H9 (cell line): ENCODE results near the gene DUOX2. TPM values are rescaled to one million over a fixed set of nuclear protein-coding genes. Genes with fewer than 3 reads are reported as not detected.

Source experiments
- DNase-seq: peaks from one replicate; pipeline ENCODE4 v3.0.0-alpha.2; 2017
- H2AFZ ChIP-seq: one replicate; pipeline ENCODE4 v1.6.1; 2013; ENCODE audit warnings: mild to moderate bottlenecking, low read length, control low read depth, moderate library complexity
- H2AK5ac ChIP-seq: 2 replicates; pipeline ENCODE4 v1.6.1; 2013; ENCODE audit warnings: low read length, control low read depth, mixed read lengths; ENCODE audit not compliant: insufficient read length
- H2BK120ac ChIP-seq: one replicate; pipeline ENCODE4 v1.6.1; 2013; ENCODE audit warnings: low read depth, mild to moderate bottlenecking, low read length, control low read depth, inconsistent platforms; ENCODE audit not compliant: poor library complexity, severe bottlenecking
- H2BK12ac ChIP-seq: 2 replicates; pipeline ENCODE4 v1.6.1; 2013; ENCODE audit warnings: low read length, control low read depth, mixed read lengths, low read depth; ENCODE audit not compliant: insufficient read length
- H2BK15ac ChIP-seq: 2 replicates; pipeline ENCODE4 v1.6.1; 2013; ENCODE audit warnings: low read depth, low read length, control low read depth
- H2BK20ac ChIP-seq: one replicate; pipeline ENCODE4 v1.6.1; 2013; ENCODE audit warnings: low read depth, mild to moderate bottlenecking, low read length, control low read depth, inconsistent platforms; ENCODE audit not compliant: poor library complexity, severe bottlenecking
- H2BK5ac ChIP-seq: 2 replicates; pipeline ENCODE4 v1.6.1; 2013; ENCODE audit warnings: low read length, control low read depth, mixed read lengths; ENCODE audit not compliant: insufficient read length
- H3K14ac ChIP-seq: 2 replicates; pipeline ENCODE4 v1.6.1; 2013; ENCODE audit warnings: low read length, control low read depth; ENCODE audit not compliant: insufficient read depth
- H3K18ac ChIP-seq: 2 replicates; pipeline ENCODE4 v1.6.1; 2013; ENCODE audit warnings: low read depth, mild to moderate bottlenecking, mixed read lengths, low read length, control low read depth; ENCODE audit not compliant: insufficient read length
- H3K23ac ChIP-seq: 2 replicates; pipeline ENCODE4 v1.6.1; 2013; ENCODE audit warnings: low read length, control low read depth, mixed read lengths, low read depth; ENCODE audit not compliant: insufficient read length
- H3K23me2 ChIP-seq: 2 replicates; pipeline ENCODE4 v1.6.1; 2013; ENCODE audit warnings: low read depth, mild to moderate bottlenecking, mixed read lengths, low read length, control low read depth; ENCODE audit not compliant: insufficient read length, poor library complexity, severe bottlenecking
- H3K27ac ChIP-seq: 2 replicates; pipeline ENCODE4 v1.5.1; 2013; ENCODE audit warnings: low read length, control low read depth, mixed read lengths, low read depth; ENCODE audit not compliant: insufficient read length
- H3K27me3 ChIP-seq: 2 replicates; pipeline ENCODE4 v1.6.1; 2013; ENCODE audit warnings: low read length, control low read depth, inconsistent platforms; ENCODE audit not compliant: insufficient read depth
- H3K4ac ChIP-seq: 2 replicates; pipeline ENCODE4 v1.6.1; 2013; ENCODE audit warnings: low read depth, mild to moderate bottlenecking, control low read depth, inconsistent platforms, low read length, moderate library complexity
- H3K4me1 ChIP-seq: 2 replicates; pipeline ENCODE4 v1.6.1; 2013; ENCODE audit warnings: low read length, control low read depth, inconsistent platforms; ENCODE audit not compliant: insufficient read depth
- H3K4me2 ChIP-seq: 2 replicates; pipeline ENCODE4 v1.6.1; 2013; ENCODE audit warnings: low read length, control low read depth, mixed read lengths; ENCODE audit not compliant: insufficient read length, insufficient read depth
- H3K56ac ChIP-seq: 2 replicates; pipeline ENCODE4 v1.6.1; 2013; ENCODE audit warnings: low read depth, mild to moderate bottlenecking, mixed read lengths, low read length, control low read depth; ENCODE audit not compliant: insufficient read length
- H3K79me1 ChIP-seq: 2 replicates; pipeline ENCODE4 v1.6.1; 2013; ENCODE audit warnings: low read depth, mild to moderate bottlenecking, moderate library complexity, low read length, control low read depth, inconsistent platforms; ENCODE audit not compliant: insufficient read depth, poor library complexity, severe bottlenecking
- H3K79me2 ChIP-seq: 2 replicates; pipeline ENCODE4 v1.6.1; 2013; ENCODE audit warnings: low read length, control low read depth, inconsistent platforms; ENCODE audit not compliant: insufficient read depth
- H3K9ac ChIP-seq: 2 replicates; pipeline ENCODE4 v1.6.1; 2013; ENCODE audit warnings: low read length, control low read depth, mixed read lengths; ENCODE audit not compliant: insufficient read length; ENCODE audit errors: extremely low read depth
- H3K9me3 ChIP-seq: one replicate; pipeline ENCODE4 v1.6.1; 2013; ENCODE audit warnings: low read depth, low read length, inconsistent platforms; ENCODE audit not compliant: control insufficient read depth
- H3T11ph ChIP-seq: one replicate; pipeline ENCODE4 v1.6.1; 2013; ENCODE audit warnings: mild to moderate bottlenecking, low read length, control low read depth, inconsistent platforms
- H4K20me1 ChIP-seq: one replicate; pipeline ENCODE4 v1.6.1; 2013; ENCODE audit not compliant: control insufficient read depth, insufficient read length, insufficient read depth
- H4K5ac ChIP-seq: 2 replicates; pipeline ENCODE4 v1.6.1; 2013; ENCODE audit warnings: low read depth, mild to moderate bottlenecking, mixed read lengths, low read length, control low read depth; ENCODE audit not compliant: insufficient read length
- H4K8ac ChIP-seq: replicated peaks from 2 replicates; pipeline ENCODE4 v1.6.1; 2013; ENCODE audit warnings: low read length, control low read depth, mixed read lengths, low read depth; ENCODE audit not compliant: insufficient read length
- H4K91ac ChIP-seq: 2 replicates; pipeline ENCODE4 v1.6.1; 2013; ENCODE audit warnings: low read depth, mild to moderate bottlenecking, moderate library complexity, mixed read lengths, low read length, control low read depth; ENCODE audit not compliant: insufficient read length
- H3K27ac Mint-ChIP-seq, 3 experiments: 2 replicates in 2 of 3; 3 replicates in 1 of 3; pipeline ENCODE4 v1.8.0; 2020 to 2021; ENCODE audit warnings: mixed read lengths in 3 of 3, mild to moderate bottlenecking in 1 of 3, moderate library complexity in 1 of 3
- H3K27me3 Mint-ChIP-seq: 2 replicates; pipeline ENCODE4 v1.8.0; 2021; ENCODE audit warnings: low read depth, mild to moderate bottlenecking, moderate library complexity, mixed read lengths
- H3K36me3 Mint-ChIP-seq, 3 experiments: 2 replicates in 2 of 3; 3 replicates in 1 of 3; pipeline ENCODE4 v1.8.0; 2020 to 2021; ENCODE audit warnings: low read depth in 3 of 3, mixed read lengths in 3 of 3; ENCODE audit not compliant: insufficient read depth in 1 of 3
- H3K4me1 Mint-ChIP-seq, 2 experiments: 2 replicates each; pipeline ENCODE4 v1.8.0; 2020; ENCODE audit warnings: mixed read lengths in 2 of 2
- H3K4me3 Mint-ChIP-seq, 2 experiments: 2 replicates in 1 of 2; 3 replicates in 1 of 2; pipeline ENCODE4 v1.8.0; 2020 to 2021; ENCODE audit warnings: mild to moderate bottlenecking in 2 of 2, mixed read lengths in 2 of 2, moderate library complexity in 1 of 2
- H3K9me3 Mint-ChIP-seq, 2 experiments: 2 replicates in 1 of 2; 3 replicates in 1 of 2; pipeline ENCODE4 v1.8.0; 2020; ENCODE audit warnings: mild to moderate bottlenecking in 2 of 2, mixed read lengths in 2 of 2, moderate library complexity in 1 of 2
- WGBS: extraction: QIAGEN DNeasy Blood & Tissue Kit; methylation state at CpG from one replicate; pipeline ENCODE4 v1.1.7; 2013; ENCODE audit warnings: missing lambda C conversion rate, low lambda C conversion rate, mixed read lengths; ENCODE audit not compliant: insufficient read length; ENCODE audit errors: extremely low coverage; 5-methylcytosine and 5-hydroxymethylcytosine counted together
- total RNA-seq: library from RNA; stranded (reverse); gene quantifications from 2 replicates; pipeline ENCODE4 v1.2.1, GENCODE V29; 2021
- TF ChIP-seq, protein P1 (sequence below): fragments of 200-600 bp; sonication (generic); conservative IDR thresholded peaks from 3 replicates; pipeline ENCODE4 v1.8.0; 2021; ENCODE audit warnings: antibody characterized with exemption, mild to moderate bottlenecking

DUOX2 gene
- total RNA-seq, 1 experiment from 2014 or later, result 0.42 TPM

GRCh38 chr15:45128971-45129639 lies 15.1 kb upstream of the DUOX2 start:
- Histone ChIP-seq H3K4me2 (peak overlapping the region; percentile 93), H2BK5ac (no peak overlapping the region), H4K5ac (no peak overlapping the region), H3K23ac (no peak overlapping the region), H2BK20ac (no peak overlapping the region), H4K91ac (no peak overlapping the region), H3K23me2 (peaks cover 11% of the 10 kb centered on the region), H3K18ac (peak overlapping the region; percentile 56), H3K9ac (no peak overlapping the region), H3K79me2 (no peaks in the 10 kb centered on the region), H3K4me1 (no peaks in the 10 kb centered on the region), H2BK15ac (no peak overlapping the region; the same call in 1 of the 2 replicates), H3K4ac (no peak overlapping the region), H3K56ac (no peak overlapping the region), H3K14ac (no peak overlapping the region), H2BK120ac (no peak overlapping the region), H3K79me1 (no peaks in the 10 kb centered on the region), H2AK5ac (no peak overlapping the region), H3K9me3 (no peaks in the 10 kb centered on the region), H3K27me3 (peaks cover 72% of the 10 kb centered on the region), H2BK12ac (no peak overlapping the region), H4K8ac (no peak overlapping the region), H2AFZ (no peak overlapping the region), H4K20me1 (no peaks in the 10 kb centered on the region), H3T11ph (no peak overlapping the region), H3K27ac (no peak overlapping the region)
- WGBS, result no CpG with 5 or more reads among the region's 47 CpGs
- peaks cover 97% of the 10 kb centered on the region for H3K27me3 Mint-ChIP-seq
- peaks cover 8 to 10% of the 10 kb centered on the region in 2 experiments for H3K4me1 Mint-ChIP-seq
- peak; percentile 42 for DNase-seq
- H3K36me3 Mint-ChIP-seq, result peaks cover 0 to 1% (median 0%) of the 10 kb centered on the region in 3 experiments; a peak in 1 of 7 replicates
- H3K4me3 Mint-ChIP-seq, result peak overlapping the region; percentile 70 to 79
- no peak overlapping the region for H3K27ac Mint-ChIP-seq
- H3K9me3 Mint-ChIP-seq, result no peaks in the 10 kb centered on the region
- TF ChIP-seq, protein P1, sequence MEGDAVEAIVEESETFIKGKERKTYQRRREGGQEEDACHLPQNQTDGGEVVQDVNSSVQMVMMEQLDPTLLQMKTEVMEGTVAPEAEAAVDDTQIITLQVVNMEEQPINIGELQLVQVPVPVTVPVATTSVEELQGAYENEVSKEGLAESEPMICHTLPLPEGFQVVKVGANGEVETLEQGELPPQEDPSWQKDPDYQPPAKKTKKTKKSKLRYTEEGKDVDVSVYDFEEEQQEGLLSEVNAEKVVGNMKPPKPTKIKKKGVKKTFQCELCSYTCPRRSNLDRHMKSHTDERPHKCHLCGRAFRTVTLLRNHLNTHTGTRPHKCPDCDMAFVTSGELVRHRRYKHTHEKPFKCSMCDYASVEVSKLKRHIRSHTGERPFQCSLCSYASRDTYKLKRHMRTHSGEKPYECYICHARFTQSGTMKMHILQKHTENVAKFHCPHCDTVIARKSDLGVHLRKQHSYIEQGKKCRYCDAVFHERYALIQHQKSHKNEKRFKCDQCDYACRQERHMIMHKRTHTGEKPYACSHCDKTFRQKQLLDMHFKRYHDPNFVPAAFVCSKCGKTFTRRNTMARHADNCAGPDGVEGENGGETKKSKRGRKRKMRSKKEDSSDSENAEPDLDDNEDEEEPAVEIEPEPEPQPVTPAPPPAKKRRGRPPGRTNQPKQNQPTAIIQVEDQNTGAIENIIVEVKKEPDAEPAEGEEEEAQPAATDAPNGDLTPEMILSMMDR, result no peak
